Stromal cell of bone marrow (primary cell): ENCODE data around the gene GREB1.
A peak's percentile ranks its signal among the peaks of the same experiment; 100 is the strongest.

Experiments
- DNase-seq: peaks from one replicate; pipeline ENCODE4 v3.0.0-alpha.2; 2012; ENCODE audit warnings: low read depth

GREB1 gene

DNA sequence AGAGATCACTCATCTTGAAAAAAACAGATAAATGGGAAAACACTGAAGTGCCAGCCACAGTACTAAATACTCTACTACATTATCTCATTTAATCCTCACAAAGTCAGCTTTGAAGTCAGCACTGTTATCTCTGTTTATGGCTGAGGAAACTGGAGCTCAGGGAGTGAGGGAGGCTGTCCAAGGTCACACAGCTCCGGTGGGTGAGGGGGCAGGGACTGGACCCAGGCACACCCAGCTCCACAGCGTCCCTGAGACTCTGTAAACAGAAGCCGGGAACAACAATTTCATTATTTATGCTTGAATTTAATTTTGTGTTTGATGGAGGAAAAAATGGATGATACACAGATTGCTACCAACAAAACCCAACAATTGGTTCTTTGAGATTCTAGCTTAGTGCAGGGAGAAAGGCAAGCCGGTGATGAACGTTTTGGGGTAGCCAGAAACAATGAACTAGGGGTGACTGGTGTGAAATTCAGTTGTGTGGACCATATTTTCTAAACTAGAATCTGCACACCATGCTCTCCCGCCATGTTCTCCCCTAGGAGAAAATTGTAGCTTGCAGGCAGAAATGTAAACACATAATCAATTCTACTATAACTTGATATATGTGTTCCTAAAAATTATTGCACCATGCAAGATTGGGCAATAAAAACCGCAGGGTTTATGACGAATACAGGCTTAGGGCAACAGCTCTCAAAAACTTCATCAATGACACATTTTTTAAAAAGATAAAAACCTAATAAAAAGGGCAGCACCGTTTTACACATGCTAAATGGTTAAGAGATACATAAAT, at the start of gene GREB1:
Gene GREB1, plus strand, starts transcription at position 768 of the 793 bp plus-strand sequence. CDS start 22,570 bp downstream, outside the sequence.
- DNase-seq, result peak; percentile 34

- DNase-seq, result no peak
These were observed 45.0 kb upstream of the GREB1 start for GRCh38 chr2:11488809-11489208.

- no peak for DNase-seq
These were observed 43.7 kb upstream of the GREB1 start for GRCh38 chr2:11490194-11490593.

- DNase-seq, result no peak
These were observed 42.4 kb upstream of the GREB1 start for GRCh38 chr2:11491348-11491933.

GRCh38 chr2:11492244-11492643, 41.6 kb upstream of the GREB1 start:
- no peak for DNase-seq

GRCh38 chr2:11492720-11493119, 41.1 kb upstream of the GREB1 start:
- no peak for DNase-seq

- no peak for DNase-seq
These were observed 40.6 kb upstream of the GREB1 start for GRCh38 chr2:11493282-11493681.

DNA sequence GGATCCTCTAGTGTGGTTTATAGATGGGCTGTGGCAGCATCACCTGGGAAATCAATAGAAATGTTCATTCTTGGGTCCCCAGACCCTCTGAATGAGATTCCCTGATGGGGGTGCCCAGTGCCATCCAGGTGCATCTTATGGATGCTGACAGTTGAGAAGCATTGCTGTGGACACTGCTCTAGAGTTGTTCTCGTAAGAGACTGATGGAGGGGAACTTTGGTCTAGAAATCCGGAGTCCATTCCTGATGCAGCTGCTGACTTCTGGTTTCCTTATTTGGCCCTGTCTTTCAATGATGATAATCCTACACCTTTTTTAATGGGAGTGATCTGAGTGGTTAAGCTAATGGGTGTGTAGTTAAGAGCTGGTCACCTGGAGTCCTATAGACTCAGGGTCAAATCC, 39.5 kb upstream of the GREB1 start:
- DNase-seq, result no peak

- no peak for DNase-seq
These were observed 37.8 kb upstream of the GREB1 start for GRCh38 chr2:11495844-11496681.

DNA sequence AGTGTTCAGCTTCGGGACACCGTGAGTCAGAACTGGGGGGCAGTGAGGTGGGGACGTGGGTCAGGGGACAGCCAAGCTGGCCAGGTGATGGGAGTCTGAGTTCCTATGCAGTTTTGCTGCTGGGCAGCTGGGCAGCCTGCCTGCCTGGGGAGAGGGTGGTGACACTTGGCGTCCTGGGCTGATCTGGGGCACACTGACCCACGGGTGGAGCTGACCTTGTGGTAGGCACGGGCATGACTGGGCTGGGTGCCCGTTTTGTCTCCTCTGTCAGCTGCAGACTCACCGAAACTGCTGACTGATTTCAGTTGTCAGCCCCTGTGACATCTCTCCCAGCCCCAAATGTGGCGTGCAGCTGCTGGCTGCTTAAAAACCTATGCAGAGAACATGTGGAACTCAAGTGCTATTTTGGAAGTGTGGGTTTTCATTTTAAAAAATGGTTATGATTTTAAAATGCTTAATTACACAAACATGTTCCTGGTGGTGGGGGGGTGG, 35.3 kb upstream of the GREB1 start:
- no peak for DNase-seq

GRCh38 chr2:11499081-11499743, 34.6 kb upstream of the GREB1 start:
- DNase-seq, result no peak

DNA sequence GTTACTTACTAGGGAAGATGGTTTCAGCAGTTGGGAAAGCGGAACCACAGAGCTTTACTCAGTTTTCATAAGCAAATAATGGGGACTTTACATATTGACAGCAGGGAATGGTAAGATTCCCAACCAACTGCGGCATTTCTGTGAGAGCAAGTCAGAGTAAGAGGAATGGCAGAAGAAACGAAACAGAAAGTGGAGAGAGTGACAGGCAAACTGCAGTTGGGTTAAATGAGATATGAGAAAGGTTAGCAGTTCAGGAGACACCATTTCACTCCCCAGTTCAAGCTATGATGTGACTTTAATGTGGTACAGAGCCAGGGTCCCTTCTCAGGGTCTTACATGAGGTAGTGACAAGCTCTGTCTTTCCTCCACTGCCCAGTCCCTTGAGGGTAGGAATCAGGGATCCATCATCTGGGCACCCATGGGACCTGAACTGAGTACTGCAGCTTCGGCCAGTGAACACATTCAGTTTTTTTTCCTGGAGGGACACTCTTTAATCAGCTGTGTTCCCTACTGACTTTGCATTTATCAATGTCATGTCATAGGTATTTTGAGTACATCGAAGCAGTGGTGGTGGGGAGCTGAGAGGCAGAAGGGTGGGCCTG, 33.0 kb upstream of the GREB1 start:
- no peak for DNase-seq

- DNase-seq, result no peak
These were observed 31.0 kb upstream of the GREB1 start for GRCh38 chr2:11502740-11503292.

DNA sequence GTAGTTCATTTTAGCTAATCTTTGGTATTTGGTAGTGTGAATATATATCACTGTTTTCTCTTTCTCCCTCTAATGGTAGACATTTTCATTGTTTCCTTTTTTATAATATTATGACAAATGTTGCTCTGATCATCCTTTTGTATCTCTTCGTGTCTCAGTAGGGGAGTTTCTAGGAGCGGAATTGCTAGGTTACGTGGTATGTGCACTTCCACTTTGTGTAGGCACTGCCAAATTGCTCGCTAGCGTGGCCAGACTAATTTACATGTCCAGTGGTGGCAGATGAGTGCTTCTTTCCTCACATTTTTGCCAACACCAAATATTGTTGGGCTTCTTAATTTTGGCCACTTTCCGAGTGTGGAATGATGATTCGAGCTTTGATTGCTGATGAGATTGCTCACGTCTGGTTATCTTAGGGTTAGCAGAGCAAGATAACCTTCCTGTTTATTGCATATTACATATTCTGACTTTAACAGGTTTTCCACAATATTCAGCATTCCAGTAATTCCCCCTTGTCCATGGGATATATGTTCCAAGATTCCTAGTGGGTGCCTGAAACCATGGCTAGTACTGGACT, 30.4 kb upstream of the GREB1 start:
- DNase-seq, result no peak

- no peak for DNase-seq
These were observed 27.9 kb upstream of the GREB1 start for GRCh38 chr2:11505652-11506610.

DNA sequence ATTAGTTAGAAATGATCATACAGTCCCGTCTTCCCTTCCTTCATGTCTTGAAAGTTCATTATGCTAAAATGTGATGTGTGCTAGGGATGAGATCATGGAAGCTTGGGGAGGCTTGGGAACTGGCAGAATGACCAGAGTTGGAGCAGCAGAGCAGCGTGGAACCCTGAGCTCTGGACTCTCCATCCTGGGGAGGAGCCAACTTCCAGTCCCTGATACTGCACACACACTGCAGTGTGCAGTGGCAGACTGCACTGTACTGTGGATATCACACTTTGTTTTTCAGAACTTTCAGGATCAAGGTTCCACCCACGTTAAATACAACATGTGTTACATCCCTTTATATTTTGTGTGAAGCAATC, 27.3 kb upstream of the GREB1 start:
- DNase-seq, result no peak

DNA sequence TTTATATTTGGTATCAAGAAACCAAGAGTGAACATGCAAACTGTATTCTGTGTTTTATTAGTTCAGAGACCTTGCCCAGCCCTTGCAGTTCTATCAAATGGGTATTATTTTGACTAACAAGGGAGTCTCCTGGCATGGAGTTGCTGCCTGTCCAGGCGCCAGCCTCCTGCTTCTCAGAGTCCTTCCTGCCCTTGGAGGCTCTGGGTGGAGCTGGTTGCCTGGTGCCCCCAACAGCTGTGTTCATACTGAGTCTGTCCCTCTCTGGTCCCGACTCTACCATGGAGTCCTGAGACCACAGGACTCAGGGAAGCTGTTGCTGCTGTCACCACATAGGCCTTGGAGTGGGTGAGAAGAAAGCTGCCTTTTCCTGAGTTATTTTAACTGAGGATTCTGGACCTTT, 26.3 kb upstream of the GREB1 start:
- no peak for DNase-seq

DNA sequence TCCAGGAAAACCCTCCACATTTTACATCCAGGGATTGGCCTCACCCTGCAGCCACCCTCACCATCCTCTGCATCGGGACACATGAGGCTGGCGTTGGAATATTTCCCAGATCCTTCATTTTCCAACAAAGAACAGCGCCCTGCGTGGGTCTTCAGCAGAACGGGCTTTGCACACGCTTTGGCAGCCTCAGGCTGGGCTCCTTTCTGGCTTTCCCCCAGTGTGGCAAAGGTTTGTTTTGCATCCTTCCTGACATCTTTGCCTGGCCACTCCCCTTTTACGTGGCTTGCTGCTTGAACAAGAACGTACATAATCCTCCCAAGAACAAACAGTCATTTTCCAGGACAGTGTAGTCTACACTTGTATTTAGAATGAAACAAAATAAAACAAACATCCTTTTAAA, 25.6 kb upstream of the GREB1 start:
- DNase-seq, result no peak

- no peak for DNase-seq
These were observed 24.0 kb upstream of the GREB1 start for GRCh38 chr2:11509657-11510360.
